ENCODE results near the gene PPFIA3. TPM values are rescaled to one million over a fixed set of nuclear protein-coding genes. Genes with fewer than 3 reads are reported as not detected.

The PPFIA3 gene
- total and polyA plus RNA-seq, 4 experiments from 2014 or later: 0.27 to 4.5 (median 2.3) TPM

DNA sequence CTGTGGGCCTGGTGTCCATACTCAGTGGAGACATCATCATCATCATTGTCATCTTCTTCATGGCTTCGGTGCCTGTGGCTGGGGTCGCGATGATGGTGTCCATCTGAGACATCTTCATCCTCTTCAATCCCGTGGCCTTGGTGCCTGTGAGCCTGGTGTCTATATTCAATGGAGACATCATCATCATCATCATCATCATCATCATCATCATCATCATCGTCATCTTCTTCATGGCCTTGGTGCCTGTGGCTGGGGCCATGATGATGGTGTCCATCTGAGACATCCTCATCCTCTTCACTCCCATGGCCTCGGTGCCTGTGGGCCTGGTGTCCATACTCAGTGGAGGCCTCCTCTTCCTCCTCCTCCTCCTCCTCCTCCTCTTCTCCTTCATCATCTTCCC lies 34.9 kb downstream of the PPFIA3 start:
- no peak overlapping the region for H3K27ac ChIP-seq (ENCODE audit: low read depth, low read length)
- ChIA-PET CTCF (ENCODE audit: partially characterized antibody) (no interaction called here), POLR2A (ENCODE audit: partially characterized antibody) (no interaction called here)
- Mint-ChIP-seq H3K27ac (no peak overlapping the region), H3K4me1 (peaks cover 14 to 59% (median 21%) of the 10 kb centered on the region in 4 donors), H3K36me3 (no peaks in the 10 kb centered on the region), H3K4me3 (peak overlapping the region in 1 of 8 donors; percentile 28), H3K9me3 (peaks cover 0 to 2% (median 0%) of the 10 kb centered on the region in 8 donors), H3K27me3 (peaks cover 45 to 56% of the 10 kb centered on the region in 2 donors)
- H3K27me3 ChIP-seq (ENCODE audit: insufficient read depth, low read length): peaks cover 26% of the 10 kb centered on the region
- H3K36me3 ChIP-seq (ENCODE audit: insufficient read depth, low read length): no peaks in the 10 kb centered on the region
- peaks cover 38% of the 10 kb centered on the region for H3K4me1 ChIP-seq (ENCODE audit: insufficient read depth, low read length)
- H3K9me3 ChIP-seq (ENCODE audit: control insufficient read depth in 1 of 2, low read length in 2 of 2): no peaks in the 10 kb centered on the region
- H3K4me3 ChIP-seq (ENCODE audit: low read length in 2 of 2): no peak overlapping the region
- intact Hi-C loops (cut with micrococcal nuclease): no loop called here
- DNase-seq: no peak

DNA sequence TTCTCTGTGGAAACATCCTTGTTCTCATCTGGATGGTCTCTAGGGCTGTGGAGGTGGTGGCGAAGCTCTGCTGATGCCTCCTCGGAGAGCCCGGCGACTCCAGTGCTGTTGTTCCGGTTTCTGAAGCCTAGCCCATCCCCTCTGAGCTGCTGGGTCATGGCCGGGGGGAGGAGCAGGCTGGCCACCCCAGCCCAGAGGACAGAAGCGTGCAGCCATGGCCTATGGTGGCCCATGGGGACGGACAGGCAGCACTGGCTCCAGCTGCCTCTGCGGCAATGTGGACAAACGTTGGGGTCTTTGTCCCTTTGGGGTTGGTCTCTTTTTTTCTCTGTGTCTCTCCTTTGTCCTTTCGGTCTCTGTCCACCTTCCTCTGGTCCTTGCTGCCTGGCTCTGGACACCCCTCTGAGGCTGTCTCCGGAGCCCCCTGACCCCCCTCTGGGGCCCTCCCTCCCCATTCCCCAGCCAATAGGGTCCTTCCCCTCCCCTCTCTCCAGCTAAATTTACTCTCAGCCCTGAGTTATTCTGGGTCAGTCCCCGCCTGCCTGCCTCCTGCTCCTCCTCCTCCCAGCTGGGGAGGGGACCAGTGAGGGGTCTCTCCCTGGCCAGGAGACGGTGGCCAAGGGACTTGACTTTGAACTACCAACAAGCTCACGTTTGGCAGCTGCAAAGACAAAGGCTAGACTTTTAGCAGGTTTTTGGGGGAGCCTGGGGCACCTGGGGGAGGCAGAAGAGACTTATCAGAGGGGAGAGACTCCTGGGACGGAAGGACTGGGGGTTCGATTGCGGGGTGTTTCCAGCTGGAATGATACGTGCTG lies 35.9 kb downstream of the PPFIA3 start, which contains the start of gene HRC:
Gene HRC, minus strand, starts transcription at position 392 of the 815 bp plus-strand sequence. Its CDS starts 159 bp downstream, at position 233.
- H3K9me3 Mint-ChIP-seq: peaks cover 0 to 2% (median 0%) of the 10 kb centered on the region in 8 donors
- ChIA-PET POLR2A (ENCODE audit: partially characterized antibody) (no interaction called here), CTCF (ENCODE audit: partially characterized antibody) (interaction anchor here (1.7 kb wide), 1 partner anchor 9 kb away, joined by 5 read pairs; no protein-coding TSS in a partner anchor)
- DNase-seq: no peak
- H3K36me3 ChIP-seq (ENCODE audit: insufficient read depth, low read length): no peaks in the 10 kb centered on the region
- no peak within 1 kb of the TSS for H3K27ac ChIP-seq (ENCODE audit: low read depth, low read length)
- peaks cover 45 to 57% of the 10 kb centered on the region in 2 donors for H3K27me3 Mint-ChIP-seq
- no peak within 1 kb of the TSS for H3K4me3 ChIP-seq (ENCODE audit: low read length in 2 of 2)
- H3K4me1 ChIP-seq (ENCODE audit: insufficient read depth, low read length): peaks cover 29% of the 10 kb centered on the region
- intact Hi-C loops (cut with micrococcal nuclease): no loop called here
- peak within 1 kb of the TSS in 3 of 8 donors; percentile 11 to 45 (median 24) for H3K4me3 Mint-ChIP-seq
- peaks cover 9 to 49% (median 15%) of the 10 kb centered on the region in 4 donors for H3K4me1 Mint-ChIP-seq
- peak within 1 kb of the TSS in 1 of 7 donors; percentile 41 for H3K27ac Mint-ChIP-seq
- peaks cover 17% of the 10 kb centered on the region for H3K27me3 ChIP-seq (ENCODE audit: insufficient read depth, low read length)
- H3K9me3 ChIP-seq (ENCODE audit: control insufficient read depth in 1 of 2, low read length in 2 of 2): no peaks in the 10 kb centered on the region
- H3K36me3 Mint-ChIP-seq: no peaks in the 10 kb centered on the region

DNA sequence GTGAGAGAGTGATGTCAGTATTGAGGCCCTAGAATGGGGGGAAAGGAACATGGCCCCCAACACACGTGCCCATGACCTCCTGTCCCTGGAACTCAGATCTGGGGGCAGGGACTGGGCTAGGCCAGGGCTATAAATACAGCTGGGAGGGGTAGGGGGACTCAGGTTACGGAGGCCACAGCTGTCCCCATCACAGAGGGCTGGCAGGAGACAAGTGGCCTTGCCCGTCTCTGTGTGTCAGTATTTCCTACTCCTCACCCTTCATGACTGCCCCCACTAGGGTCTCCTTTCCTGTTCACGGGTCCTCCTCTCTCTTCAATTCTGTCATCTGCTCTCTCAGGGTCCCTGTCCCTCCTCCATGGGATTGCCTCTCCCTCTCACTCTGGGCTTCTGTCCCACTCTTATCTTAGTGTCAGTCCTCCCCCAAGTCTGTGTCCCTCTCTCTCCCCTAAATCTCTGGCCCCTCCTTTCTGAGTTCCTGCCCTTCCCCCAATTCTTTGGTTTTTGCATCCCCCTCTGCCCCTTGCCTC lies 36.5 kb downstream of the PPFIA3 start:
- CTCF ChIA-PET (ENCODE audit: partially characterized antibody): interaction anchor here (1.7 kb wide), 1 partner anchor 9 kb away, joined by 5 read pairs; no protein-coding TSS in a partner anchor
- Mint-ChIP-seq H3K9me3 (peaks cover 0 to 2% (median 0%) of the 10 kb centered on the region in 8 donors), H3K27ac (no peak overlapping the region), H3K4me3 (peak overlapping the region in 2 of 8 donors; percentile 5 to 24), H3K4me1 (peaks cover 9 to 46% (median 14%) of the 10 kb centered on the region in 4 donors), H3K27me3 (peaks cover 50 to 63% of the 10 kb centered on the region in 2 donors), H3K36me3 (no peaks in the 10 kb centered on the region)
- POLR2A ChIA-PET (ENCODE audit: partially characterized antibody): no interaction called here
- no peak overlapping the region for H3K27ac ChIP-seq (ENCODE audit: low read depth, low read length)
- DNase-seq: no peak
- no peak overlapping the region for H3K4me3 ChIP-seq (ENCODE audit: low read length in 2 of 2)
- H3K9me3 ChIP-seq (ENCODE audit: control insufficient read depth in 1 of 2, low read length in 2 of 2): no peaks in the 10 kb centered on the region
- H3K27me3 ChIP-seq (ENCODE audit: insufficient read depth, low read length): peaks cover 12% of the 10 kb centered on the region
- intact Hi-C loops (cut with micrococcal nuclease): no loop called here
- no peaks in the 10 kb centered on the region for H3K36me3 ChIP-seq (ENCODE audit: insufficient read depth, low read length)
- H3K4me1 ChIP-seq (ENCODE audit: insufficient read depth, low read length): peaks cover 23% of the 10 kb centered on the region

DNA sequence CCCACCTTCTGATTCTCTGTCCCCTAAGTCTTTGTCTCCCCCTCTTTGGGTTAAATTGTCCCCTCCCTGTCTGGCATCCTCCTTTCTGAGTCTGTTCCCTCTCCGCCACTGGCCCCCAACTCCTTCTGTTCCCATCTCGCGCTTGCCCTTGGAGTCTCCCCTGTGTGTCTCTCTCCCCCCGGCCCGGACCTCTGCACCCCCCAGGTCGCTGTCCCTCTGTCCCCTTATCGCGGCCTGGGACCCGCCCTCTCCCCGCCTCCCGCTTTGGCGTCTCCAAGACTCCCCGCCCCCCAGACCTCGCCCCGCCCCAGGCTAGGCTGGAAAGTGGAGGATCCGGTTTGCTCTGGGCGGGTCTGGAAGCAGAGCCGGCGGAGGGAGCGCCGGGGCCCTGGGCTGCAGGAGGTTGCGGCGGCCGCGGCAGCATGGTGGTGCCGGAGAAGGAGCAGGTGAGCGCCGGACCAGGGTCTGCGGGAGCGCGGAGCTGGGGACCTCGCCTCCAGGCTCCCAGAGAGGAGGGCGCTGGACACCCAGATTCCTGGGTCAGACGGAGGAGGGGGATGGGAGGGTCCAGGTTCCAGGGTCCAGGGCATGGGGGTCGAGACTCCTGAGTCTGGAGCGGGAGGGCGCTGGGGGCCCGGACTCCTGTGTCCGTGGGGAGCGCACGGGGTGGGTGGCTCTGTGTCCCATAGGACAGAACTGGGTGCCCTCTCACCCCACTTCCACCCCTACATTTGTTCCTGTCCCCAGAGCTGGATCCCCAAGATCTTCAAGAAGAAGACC lies 38.3 kb downstream of the PPFIA3 start, which contains the start of gene TRPM4:
Gene TRPM4, plus strand, starts transcription at position 348 of the 780 bp plus-strand sequence. Its CDS starts 75 bp downstream, at position 423.
- no peak for DNase-seq
- CTCF ChIA-PET (ENCODE audit: partially characterized antibody): no interaction called here
- Mint-ChIP-seq H3K36me3 (no peaks in the 10 kb centered on the region), H3K4me3 (peak within 1 kb of the TSS in 7 of 8 donors; percentile 36 to 80 (median 53)), H3K27me3 (peaks cover 47 to 59% of the 10 kb centered on the region in 2 donors), H3K9me3 (peaks cover 0 to 2% (median 0%) of the 10 kb centered on the region in 8 donors), H3K27ac (no peak within 1 kb of the TSS), H3K4me1 (peaks cover 4 to 31% (median 7%) of the 10 kb centered on the region in 4 donors)
- Histone ChIP-seq H3K4me1 (ENCODE audit: insufficient read depth, low read length) (peaks cover 10% of the 10 kb centered on the region), H3K9me3 (ENCODE audit: control insufficient read depth in 1 of 2, low read length in 2 of 2) (no peaks in the 10 kb centered on the region), H3K36me3 (ENCODE audit: insufficient read depth, low read length) (no peaks in the 10 kb centered on the region), H3K4me3 (ENCODE audit: low read length in 2 of 2) (no peak within 1 kb of the TSS), H3K27me3 (ENCODE audit: insufficient read depth, low read length) (peaks cover 5% of the 10 kb centered on the region), H3K27ac (ENCODE audit: low read depth, low read length) (no peak within 1 kb of the TSS)
- intact Hi-C loops (cut with micrococcal nuclease): no loop called here
- POLR2A ChIA-PET (ENCODE audit: partially characterized antibody): no interaction called here

DNA sequence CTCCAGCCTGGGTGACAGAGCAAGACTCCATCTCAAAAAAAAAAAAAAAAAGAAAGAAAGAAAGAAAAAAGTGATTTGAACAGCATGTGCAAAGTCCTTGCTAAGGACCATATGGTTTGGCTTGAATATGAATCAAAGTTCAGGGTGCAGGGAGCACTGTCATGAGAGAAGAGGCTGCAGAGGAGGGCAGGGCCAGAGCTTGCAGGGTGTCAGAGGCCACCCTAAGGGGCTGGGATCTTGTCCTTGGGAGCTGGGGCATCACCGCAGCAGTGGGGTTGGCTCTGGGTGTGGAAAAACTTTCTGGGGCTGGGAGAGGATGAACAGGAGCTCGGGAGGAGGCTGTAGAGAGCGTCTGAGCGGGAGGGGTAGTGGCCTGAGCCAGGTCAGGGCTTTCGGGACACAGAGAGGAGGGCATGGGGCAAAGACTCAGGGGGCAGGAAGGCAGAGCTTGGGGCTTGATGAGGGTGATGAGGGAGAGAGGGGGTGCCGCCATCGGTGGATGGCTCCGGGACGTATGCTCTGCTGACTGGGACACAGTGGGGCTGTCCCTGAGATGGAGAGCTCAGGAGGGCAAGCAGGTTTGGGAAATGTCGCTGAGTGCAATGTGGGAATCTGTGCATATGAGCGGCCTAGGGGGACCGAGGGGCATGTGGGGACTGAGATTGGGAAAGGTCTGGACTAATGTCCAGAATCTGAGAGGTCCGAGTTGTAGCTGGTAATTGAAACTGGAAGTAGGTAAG lies 41.3 kb downstream of the PPFIA3 start:
- no peak for DNase-seq
- Histone ChIP-seq H3K4me1 (ENCODE audit: insufficient read depth, low read length) (peaks cover 10% of the 10 kb centered on the region), H3K27me3 (ENCODE audit: insufficient read depth, low read length) (peaks cover 5% of the 10 kb centered on the region), H3K27ac (ENCODE audit: low read depth, low read length) (no peak overlapping the region), H3K36me3 (ENCODE audit: insufficient read depth, low read length) (no peaks in the 10 kb centered on the region), H3K9me3 (ENCODE audit: control insufficient read depth in 1 of 2, low read length in 2 of 2) (no peaks in the 10 kb centered on the region), H3K4me3 (ENCODE audit: low read length in 2 of 2) (no peak overlapping the region)
- H3K4me1 Mint-ChIP-seq: peaks cover 4 to 13% (median 7%) of the 10 kb centered on the region in 4 donors
- CTCF ChIA-PET (ENCODE audit: partially characterized antibody): interaction anchor here (1.4 kb wide), 1 partner anchor 38 kb away, joined by 3 read pairs; no protein-coding TSS in a partner anchor
- H3K9me3 Mint-ChIP-seq: no peaks in the 10 kb centered on the region
- H3K27ac Mint-ChIP-seq: no peak overlapping the region
- intact Hi-C loops (cut with micrococcal nuclease): no loop called here
- no peaks in the 10 kb centered on the region for H3K36me3 Mint-ChIP-seq
- peaks cover 29 to 36% of the 10 kb centered on the region in 2 donors for H3K27me3 Mint-ChIP-seq
- H3K4me3 Mint-ChIP-seq: no peak overlapping the region
- POLR2A ChIA-PET (ENCODE audit: partially characterized antibody): no interaction called here

DNA sequence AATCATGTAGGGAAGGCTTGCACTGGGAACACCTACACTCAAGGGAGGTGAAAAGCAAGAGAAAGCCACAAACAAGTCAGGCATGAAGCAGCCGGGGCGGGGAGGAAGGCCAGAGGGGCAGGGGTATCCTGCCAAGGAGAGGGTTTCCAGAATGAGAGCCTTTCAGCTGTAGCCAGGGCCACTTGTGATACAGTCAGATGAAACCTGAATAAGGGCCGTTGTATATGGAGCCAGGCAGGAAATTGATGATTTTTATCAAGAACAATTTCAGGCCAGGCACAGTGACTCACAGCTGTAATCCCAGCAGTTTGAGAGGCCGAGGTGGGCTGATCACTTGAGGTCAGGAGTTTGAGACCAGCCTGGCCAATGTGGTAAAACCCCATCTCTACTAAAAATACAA lies 42.6 kb downstream of the PPFIA3 start:
- Histone ChIP-seq H3K4me1 (ENCODE audit: insufficient read depth, low read length) (peaks cover 10% of the 10 kb centered on the region), H3K4me3 (ENCODE audit: low read length in 2 of 2) (no peak overlapping the region), H3K27ac (ENCODE audit: low read depth, low read length) (no peak overlapping the region), H3K27me3 (ENCODE audit: insufficient read depth, low read length) (peaks cover 5% of the 10 kb centered on the region), H3K9me3 (ENCODE audit: control insufficient read depth in 1 of 2, low read length in 2 of 2) (no peaks in the 10 kb centered on the region), H3K36me3 (ENCODE audit: insufficient read depth, low read length) (no peaks in the 10 kb centered on the region)
- DNase-seq: no peak
- H3K36me3 Mint-ChIP-seq: no peaks in the 10 kb centered on the region
- POLR2A ChIA-PET (ENCODE audit: partially characterized antibody): no interaction called here
- no peak overlapping the region for H3K4me3 Mint-ChIP-seq
- peaks cover 4 to 8% (median 6%) of the 10 kb centered on the region in 4 donors for H3K4me1 Mint-ChIP-seq
- peaks cover 30 to 32% of the 10 kb centered on the region in 2 donors for H3K27me3 Mint-ChIP-seq
- intact Hi-C loops (cut with micrococcal nuclease): no loop called here
- no peak overlapping the region for H3K27ac Mint-ChIP-seq
- CTCF ChIA-PET (ENCODE audit: partially characterized antibody): no interaction called here
- no peaks in the 10 kb centered on the region for H3K9me3 Mint-ChIP-seq

All from CD4-positive, alpha-beta memory T cell (primary cell).